ENCODE data around the gene SLC5A1.
"Not testable (repeated sequence)": the region's sequence is repeated elsewhere in the genome, so short reads cannot be mapped to it uniquely, and the experiment has no call there.

The SLC5A1 gene

GRCh38 chr22:32150647-32151046, 107.6 kb downstream of the SLC5A1 start:
- DNase-seq: not testable (repeated sequence)

GRCh38 chr22:32151641-32152040, 108.6 kb downstream of the SLC5A1 start:
- DNase-seq: not testable (repeated sequence)

- not testable (repeated sequence) for DNase-seq
Observed at GRCh38 chr22:32154727-32155126, 111.7 kb downstream of the SLC5A1 start.

GRCh38 chr22:32157632-32158031, 114.6 kb downstream of the SLC5A1 start:
- not testable (repeated sequence) for DNase-seq

GRCh38 chr22:32158712-32159533, 115.9 kb downstream of the SLC5A1 start, which contains the start of gene C22orf42:
C22orf42 (minus strand) TSS chr22:32159303; CDS start chr22:32159215, 88 bp downstream.
- no peak for DNase-seq

GRCh38 chr22:32160411-32160810, 117.3 kb downstream of the SLC5A1 start:
- not testable (repeated sequence) for DNase-seq

Measured in NCI-H2081 (cell line).